Mononuclear cell (primary cell): ENCODE measurements around the gene KDM1B. TPM values are rescaled to one million over a fixed set of nuclear protein-coding genes. Genes with fewer than 3 reads are reported as not detected.

Source experiments
- H3K27me3 ChIP-seq: 2 replicates; pipeline ENCODE4 v1.6.0; 2011; ENCODE audit warnings: low read length, control low read depth; ENCODE audit not compliant: insufficient read depth
- H3K4me1 ChIP-seq: 2 replicates; pipeline ENCODE4 v1.5.1; 2011; ENCODE audit warnings: mild to moderate bottlenecking, low read length, control low read depth; ENCODE audit not compliant: insufficient read depth
- H3K4me3 ChIP-seq: 2 replicates; pipeline ENCODE4 v1.5.1; 2011; ENCODE audit warnings: mild to moderate bottlenecking, low read length, moderate library complexity
- H3K9me3 ChIP-seq: 2 replicates; pipeline ENCODE4 v1.5.1; 2011; ENCODE audit warnings: low read depth, mild to moderate bottlenecking, control low read depth, low read length
- total RNA-seq: library from RNA; depleted of rRNA; stranded (reverse); fragments of >200 nt; gene quantifications from one replicate; pipeline ENCODE4 v1.2.3, GENCODE V29; 2012

Gene KDM1B
- total RNA-seq, 1 donor, result 19.1 TPM

- H3K4me1 ChIP-seq, result peaks cover 35% of the 10 kb centered on the region
- no peak overlapping the region for H3K4me3 ChIP-seq
- no peaks in the 10 kb centered on the region for H3K9me3 ChIP-seq
- no peaks in the 10 kb centered on the region for H3K27me3 ChIP-seq
Measured at GRCh38 chr6:18265787-18266522, 110.7 kb downstream of the KDM1B start.

GRCh38 chr6:18266523-18266912, 111.3 kb downstream of the KDM1B start:
- H3K4me1 ChIP-seq, result peaks cover 30% of the 10 kb centered on the region
- no peak overlapping the region for H3K4me3 ChIP-seq
- H3K27me3 ChIP-seq, result no peaks in the 10 kb centered on the region
- no peaks in the 10 kb centered on the region for H3K9me3 ChIP-seq

GRCh38 chr6:18268066-18268465, 112.8 kb downstream of the KDM1B start:
- peaks cover 15% of the 10 kb centered on the region for H3K4me1 ChIP-seq
- H3K27me3 ChIP-seq, result no peaks in the 10 kb centered on the region
- no peak overlapping the region for H3K4me3 ChIP-seq
- no peaks in the 10 kb centered on the region for H3K9me3 ChIP-seq

- Histone ChIP-seq H3K9me3 (no peaks in the 10 kb centered on the region), H3K4me1 (peaks cover 15% of the 10 kb centered on the region), H3K4me3 (no peak overlapping the region)
Measured at GRCh38 chr6:18269253-18269652, 114.0 kb downstream of the KDM1B start.

GRCh38 chr6:18269717-18270116, 114.5 kb downstream of the KDM1B start:
- Histone ChIP-seq H3K4me1 (peaks cover 15% of the 10 kb centered on the region), H3K4me3 (no peak overlapping the region), H3K9me3 (no peaks in the 10 kb centered on the region), H3K27me3 (no peaks in the 10 kb centered on the region)

More at GRCh38 chr6:18269253-18269652, 114.0 kb downstream of the KDM1B start:
- H3K27me3 ChIP-seq, result no peaks in the 10 kb centered on the region

GRCh38 chr6:18270216-18270615, 115.0 kb downstream of the KDM1B start:
- Histone ChIP-seq H3K4me3 (no peak overlapping the region), H3K4me1 (peaks cover 11% of the 10 kb centered on the region), H3K27me3 (peaks cover 2% of the 10 kb centered on the region), H3K9me3 (no peaks in the 10 kb centered on the region)

Other genes starting within 250 kb of the KDM1B start
- 18.1 TPM for gene KIF13A, start 167.8 kb upstream of the KDM1B start, total RNA-seq
- gene NHLRC1, start 32.7 kb upstream of the KDM1B start, total RNA-seq, result 0.52 TPM
- 6.5 TPM for gene TPMT, start 345 bp upstream of the KDM1B start, total RNA-seq
- 93.3 TPM for gene DEK, start 109.1 kb downstream of the KDM1B start, total RNA-seq
- gene RNF144B, start 231.9 kb downstream of the KDM1B start, total RNA-seq, result 26.1 TPM